HCT116 (cell line): ENCODE data around the gene KCTD4. TPM values are rescaled to one million over a fixed set of nuclear protein-coding genes. Genes with fewer than 3 reads are reported as not detected.

ENCODE experiments used
- ATAC-seq: fragments of 200-7000 bp; cut with Tn5 transposase; 2 replicates; pipeline ENCODE4 v1.9.1; 2020; ENCODE audit warnings: mild to moderate bottlenecking, moderate library complexity
- BruUV-seq: library from RNA; stranded (reverse); fragments of 400-500 nt; replicated peaks from 2 replicates; lab custom pipeline; 2021; lab: Mats Ljungman, UMichigan
- CTCF ChIA-PET: fragments of 300-600 bp; sonication (Branson Sonifier 250); formaldehyde crosslinking; loops from one replicate; lab custom pipeline; 2021; ENCODE audit warnings: antibody characterized with exemption; lab: Charles Lee
- POLR2A ChIA-PET: fragments of 300-600, 350-600 bp; sonication (Branson Sonifier 250); formaldehyde crosslinking; loops from one replicate; lab custom pipeline; 2021; ENCODE audit warnings: antibody characterized with exemption; lab: Charles Lee
- RAD21 ChIA-PET, 2 experiments: fragments of 300-600 bp; sonication (Branson Sonifier 250); formaldehyde crosslinking; loops; one replicate each; lab custom pipeline; 2023; ENCODE audit warnings: low total read pairs in 2 of 2; ENCODE audit not compliant: uncharacterized antibody in 2 of 2, unreplicated experiment in 2 of 2, low non-redundant PET in 1 of 2; lab: Charles Lee
- DNase-seq: peaks from one replicate; pipeline ENCODE4 v3.0.0-alpha.2; 2010; ENCODE audit warnings: low read depth, low spot score
- H2AFZ ChIP-seq: fragments of 200-600 bp; shearing (Covaris generic), sonication (generic); 2 replicates; pipeline ENCODE4 v1.6.1; 2017; ENCODE audit warnings: low read depth, mixed run types, mixed read lengths, antibody characterized with exemption, low read length; ENCODE audit not compliant: poor library complexity, severe bottlenecking
- H3K27ac ChIP-seq: 2 replicates; pipeline ENCODE4 v1.5.1; 2012; ENCODE audit warnings: low read depth, low read length
- H3K27me3 ChIP-seq: fragments of 200-600 bp; sonication (generic); 2 replicates; pipeline ENCODE4 v1.6.1; 2016; ENCODE audit warnings: mixed run types, low read length, mixed read lengths; ENCODE audit not compliant: insufficient read depth
- H3K36me3 ChIP-seq, 2 experiments: fragments of 200-500 bp in 1 of 2; fragments of 200-600 bp in 1 of 2; sonication (Bioruptor generic) in 1 of 2; sonication (generic) in 1 of 2; 2 replicates each; pipeline versions ENCODE4 v1.5.1 to v1.6.1; 2014 to 2016; ENCODE audit warnings: low read length in 2 of 2, inconsistent platforms in 1 of 2, mixed read lengths in 1 of 2, mixed run types in 1 of 2; ENCODE audit not compliant: insufficient read depth in 2 of 2, control insufficient read depth in 1 of 2
- H3K4me1 ChIP-seq, 2 experiments: fragments of 200-600 bp in 1 of 2; sonication (generic) in 1 of 2; 2 replicates each; pipeline versions ENCODE4 v1.5.1 to v1.6.1; 2012 to 2017; ENCODE audit warnings: low read length in 2 of 2, inconsistent platforms in 1 of 2, mild to moderate bottlenecking in 1 of 2, mixed read lengths in 1 of 2, mixed run types in 1 of 2, moderate library complexity in 1 of 2; ENCODE audit not compliant: insufficient read depth in 2 of 2, control insufficient read depth in 1 of 2
- H3K4me2 ChIP-seq: fragments of 200-600 bp; sonication (generic); 2 replicates; pipeline ENCODE4 v1.6.1; 2017; ENCODE audit warnings: mixed run types, low read length, mixed read lengths
- H3K4me3 ChIP-seq, 2 experiments: fragments of 200-600 bp in 1 of 2; sonication (generic) in 1 of 2; replicated peaks in 1 of 2; 2 replicates each; pipeline ENCODE4 v1.5.1; 2011 to 2016; ENCODE audit warnings: low read length in 2 of 2, control low read depth in 1 of 2, low read depth in 1 of 2, mild to moderate bottlenecking in 1 of 2, mixed read lengths in 1 of 2, mixed run types in 1 of 2
- H3K79me2 ChIP-seq: fragments of 200-600 bp; sonication (generic); 2 replicates; pipeline ENCODE4 v1.6.1; 2017; ENCODE audit warnings: mild to moderate bottlenecking, mixed run types, low read length, moderate library complexity, mixed read lengths; ENCODE audit not compliant: insufficient read depth
- H3K9ac ChIP-seq: fragments of 200-600 bp; sonication (generic); 2 replicates; pipeline ENCODE4 v1.6.1; 2016; ENCODE audit warnings: low read length, mixed read lengths
- H3K9me2 ChIP-seq: fragments of 200-600 bp; sonication (generic), shearing (Covaris generic); 2 replicates; pipeline ENCODE4 v1.6.1; 2017; ENCODE audit warnings: mixed run types, mild to moderate bottlenecking, moderate library complexity; ENCODE audit not compliant: insufficient read depth
- H3K9me3 ChIP-seq, 2 experiments: fragments of 200-500 bp in 1 of 2; fragments of 200-600 bp in 1 of 2; sonication (Bioruptor generic) in 1 of 2; sonication (generic) in 1 of 2; 2 replicates each; pipeline ENCODE4 v1.6.1; 2014 to 2017; ENCODE audit warnings: low read length in 2 of 2, mixed read lengths in 2 of 2, inconsistent platforms in 1 of 2, low read depth in 1 of 2, mild to moderate bottlenecking in 1 of 2, mixed run types in 1 of 2, moderate library complexity in 1 of 2; ENCODE audit not compliant: control insufficient read depth in 1 of 2, insufficient read depth in 1 of 2
- H4K20me1 ChIP-seq: fragments of 200-600 bp; sonication (generic), shearing (Covaris generic); 2 replicates; pipeline ENCODE4 v1.6.1; 2017; ENCODE audit warnings: mixed run types, mild to moderate bottlenecking, moderate library complexity; ENCODE audit not compliant: insufficient read depth
- ELF1 ChIP-seq: IDR thresholded peaks from 2 replicates; pipeline ENCODE4 v1.6.1; 2012; ENCODE audit warnings: low read depth, borderline replicate concordance
- FOSL1 ChIP-seq: IDR thresholded peaks from 2 replicates; pipeline ENCODE4 v1.6.1; 2012; ENCODE audit warnings: low read depth
- POLR2AphosphoS5 ChIP-seq: IDR thresholded peaks from 2 replicates; pipeline ENCODE4 v1.6.1; 2011; ENCODE audit warnings: mild to moderate bottlenecking, low read depth, low read length, moderate library complexity
- SRF ChIP-seq: IDR thresholded peaks from 2 replicates; pipeline ENCODE4 v1.6.1; 2012; ENCODE audit warnings: low read depth
- intact Hi-C: fragments of 100-400 bp; cut with micrococcal nuclease; formaldehyde crosslinking; loops from 2 replicates; pipeline ENCODE4 v1.10.0; 2022
- total RNA-seq: library from RNA; stranded (reverse); gene quantifications from one replicate; pipeline ENCODE4 v1.2.1, GENCODE V29; 2021; ENCODE audit not compliant: unreplicated experiment
- TF ChIP-seq, protein P1 (sequence below): IDR thresholded peaks from 2 replicates; pipeline ENCODE4 v1.6.1; 2012; ENCODE audit warnings: low read depth
- TF ChIP-seq, protein P2 (sequence below): IDR thresholded peaks from 2 replicates; pipeline ENCODE4 v1.6.1; 2012

KCTD4 gene
- total RNA-seq, 1 experiment from 2014 or later = not detected

DNA sequence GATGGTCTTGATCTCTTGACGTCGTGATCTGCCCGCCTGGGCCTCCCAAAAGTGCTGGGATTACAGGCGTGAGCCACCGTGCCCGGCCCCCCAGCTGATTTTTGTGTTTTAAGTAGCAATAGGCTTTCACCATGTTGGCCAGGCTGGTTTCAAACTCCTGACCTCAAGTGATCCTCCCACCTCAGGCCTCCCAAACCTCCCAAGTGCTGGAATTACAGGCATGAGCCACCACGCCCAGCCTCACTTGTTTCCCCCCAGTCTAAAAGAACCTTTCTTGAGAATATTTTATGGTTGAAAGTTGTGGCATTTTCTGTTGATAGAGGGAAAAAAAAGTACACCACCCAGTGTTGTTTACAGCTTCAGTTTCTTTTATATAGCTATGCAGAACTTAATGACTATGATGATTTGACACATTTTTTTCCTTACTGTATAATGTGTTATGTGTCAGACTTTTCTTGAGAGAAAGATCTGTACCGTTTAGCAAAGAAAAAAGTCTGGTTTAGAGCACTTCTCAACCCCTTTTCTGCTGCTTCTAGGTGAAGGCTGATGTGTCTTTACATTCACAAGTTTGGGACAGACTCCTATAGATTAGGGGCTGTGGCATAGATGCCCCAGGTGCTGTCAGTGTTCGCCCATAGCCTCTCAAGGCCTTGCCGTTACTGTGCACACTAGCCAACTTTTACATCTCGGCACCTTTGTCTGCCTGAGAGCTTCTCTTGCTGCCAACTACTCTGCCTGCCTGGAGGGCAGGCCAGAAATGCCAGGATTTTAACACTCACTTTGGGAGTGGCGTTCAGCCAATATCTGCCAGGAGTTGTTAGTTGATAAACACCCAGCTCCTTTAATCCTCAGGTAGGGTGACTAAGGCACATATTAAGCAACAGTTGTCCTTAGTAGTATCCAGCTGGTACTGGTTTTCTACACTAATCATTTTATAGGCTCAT is 33.0 kb downstream of the KCTD4 start (continued):
- TF ChIP-seq, protein P1, sequence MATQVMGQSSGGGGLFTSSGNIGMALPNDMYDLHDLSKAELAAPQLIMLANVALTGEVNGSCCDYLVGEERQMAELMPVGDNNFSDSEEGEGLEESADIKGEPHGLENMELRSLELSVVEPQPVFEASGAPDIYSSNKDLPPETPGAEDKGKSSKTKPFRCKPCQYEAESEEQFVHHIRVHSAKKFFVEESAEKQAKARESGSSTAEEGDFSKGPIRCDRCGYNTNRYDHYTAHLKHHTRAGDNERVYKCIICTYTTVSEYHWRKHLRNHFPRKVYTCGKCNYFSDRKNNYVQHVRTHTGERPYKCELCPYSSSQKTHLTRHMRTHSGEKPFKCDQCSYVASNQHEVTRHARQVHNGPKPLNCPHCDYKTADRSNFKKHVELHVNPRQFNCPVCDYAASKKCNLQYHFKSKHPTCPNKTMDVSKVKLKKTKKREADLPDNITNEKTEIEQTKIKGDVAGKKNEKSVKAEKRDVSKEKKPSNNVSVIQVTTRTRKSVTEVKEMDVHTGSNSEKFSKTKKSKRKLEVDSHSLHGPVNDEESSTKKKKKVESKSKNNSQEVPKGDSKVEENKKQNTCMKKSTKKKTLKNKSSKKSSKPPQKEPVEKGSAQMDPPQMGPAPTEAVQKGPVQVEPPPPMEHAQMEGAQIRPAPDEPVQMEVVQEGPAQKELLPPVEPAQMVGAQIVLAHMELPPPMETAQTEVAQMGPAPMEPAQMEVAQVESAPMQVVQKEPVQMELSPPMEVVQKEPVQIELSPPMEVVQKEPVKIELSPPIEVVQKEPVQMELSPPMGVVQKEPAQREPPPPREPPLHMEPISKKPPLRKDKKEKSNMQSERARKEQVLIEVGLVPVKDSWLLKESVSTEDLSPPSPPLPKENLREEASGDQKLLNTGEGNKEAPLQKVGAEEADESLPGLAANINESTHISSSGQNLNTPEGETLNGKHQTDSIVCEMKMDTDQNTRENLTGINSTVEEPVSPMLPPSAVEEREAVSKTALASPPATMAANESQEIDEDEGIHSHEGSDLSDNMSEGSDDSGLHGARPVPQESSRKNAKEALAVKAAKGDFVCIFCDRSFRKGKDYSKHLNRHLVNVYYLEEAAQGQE = no peak
- no peak for TF ChIP-seq SRF
- TF ChIP-seq POLR2AphosphoS5 = peak; percentile 55; the same call in 1 of the 2 replicates
- TF ChIP-seq, protein P2, sequence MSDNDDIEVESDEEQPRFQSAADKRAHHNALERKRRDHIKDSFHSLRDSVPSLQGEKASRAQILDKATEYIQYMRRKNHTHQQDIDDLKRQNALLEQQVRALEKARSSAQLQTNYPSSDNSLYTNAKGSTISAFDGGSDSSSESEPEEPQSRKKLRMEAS = peak; percentile 66
- peak; percentile 78 for TF ChIP-seq FOSL1

DNA sequence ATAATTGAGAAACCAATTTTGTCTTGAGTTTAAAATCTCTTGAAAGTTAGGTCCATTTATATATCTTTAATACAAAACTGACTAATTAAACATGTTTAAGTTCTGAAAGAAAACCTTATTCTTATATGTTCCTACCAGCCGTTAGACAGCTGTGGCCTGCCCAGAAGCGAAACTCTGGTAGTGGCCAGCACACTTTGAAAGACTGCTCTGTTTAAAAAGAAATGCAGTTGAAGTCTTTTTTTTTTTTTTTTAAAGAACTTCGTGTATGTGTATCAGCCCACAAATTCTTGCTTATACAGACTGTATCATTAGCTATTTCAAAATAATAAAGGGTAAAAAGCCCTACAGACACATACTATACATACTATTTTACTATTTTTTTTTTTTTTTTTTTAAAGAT is 34.0 kb downstream of the KCTD4 start:
- Histone ChIP-seq H3K36me3 (no peaks in the 10 kb centered on the region; a peak in 1 of 4 replicates), H3K9ac (no peak overlapping the region), H3K79me2 (peaks cover 58% of the 10 kb centered on the region), H3K4me3 (no peak overlapping the region), H3K27me3 (no peaks in the 10 kb centered on the region), H3K9me3 (no peaks in the 10 kb centered on the region), H3K9me2 (no peaks in the 10 kb centered on the region), H3K4me1 (peaks cover 50 to 56% of the 10 kb centered on the region in 2 experiments), H2AFZ (no peak overlapping the region), H4K20me1 (0 out of 2 replicates have a peak, but pooled peaks cover under 1% of the 10 kb centered on the region), H3K27ac (no peak overlapping the region; the same call in 1 of the 2 replicates), H3K4me2 (no peak overlapping the region)
- ATAC-seq (no peak), DNase-seq (no peak)
- BruUV-seq = no TSS peak
- ChIA-PET RAD21 (interaction anchor here in 1 of 2 experiments (0.6 kb wide), 1 partner anchor 47 kb away, joined by 3 read pairs; the partner anchor contains the start of gene GTF2F2), CTCF (interaction anchor here (0.6 to 1.1 kb wide), 2 partner anchors 12 to 15 kb away, joined by 3 to 5 read pairs; no protein-coding TSS in a partner anchor), POLR2A (interaction anchor here (0.7 kb wide), 1 partner anchor 52 kb away, joined by 3 read pairs; no protein-coding TSS in a partner anchor)
- intact Hi-C loops = loop anchor here (10.0 kb wide), 1 partner anchor 118 kb away; no protein-coding TSS in a partner anchor
- TF ChIP-seq ELF1 = no peak
